ENCODE data around the gene SH3RF1.

SH3RF1 gene

GRCh38 chr4:169229571-169230028 is 41.2 kb downstream of the SH3RF1 start:
- peaks cover 2 to 11% (median 3%) of the 10 kb centered on the region in 5 donors for H3K4me1 ChIP-seq (ENCODE audit: control insufficient read depth in 5 of 5, insufficient read depth in 5 of 5, low read length in 5 of 5)
- H3K36me3 ChIP-seq (ENCODE audit: control insufficient read depth in 5 of 5, insufficient read depth in 5 of 5, low read length in 5 of 5): peaks cover 0 to 4% (median 0%) of the 10 kb centered on the region in 5 donors
- no peaks in the 10 kb centered on the region for H3K9me3 ChIP-seq (ENCODE audit: control insufficient read depth in 5 of 5, low read length in 5 of 5)
- no peak overlapping the region for H3K4me3 ChIP-seq (ENCODE audit: low read depth in 1 of 5, low read length in 5 of 5)
- no peak overlapping the region for H3K27ac ChIP-seq (ENCODE audit: low read depth, low read length)
- no peaks in the 10 kb centered on the region for H3K27me3 ChIP-seq (ENCODE audit: control insufficient read depth in 5 of 5, insufficient read depth in 4 of 5, low read length in 5 of 5)
- H3K9ac ChIP-seq (ENCODE audit: low read length in 5 of 5): no peak overlapping the region

GRCh38 chr4:169228076-169228475 is 42.7 kb downstream of the SH3RF1 start:
- peaks cover 3 to 11% (median 6%) of the 10 kb centered on the region in 5 donors for H3K4me1 ChIP-seq (ENCODE audit: control insufficient read depth in 5 of 5, insufficient read depth in 5 of 5, low read length in 5 of 5)
- no peak overlapping the region for H3K27ac ChIP-seq (ENCODE audit: low read depth, low read length)
- no peak overlapping the region for H3K4me3 ChIP-seq (ENCODE audit: low read depth in 1 of 5, low read length in 5 of 5)
- peaks cover 0 to 4% (median 0%) of the 10 kb centered on the region in 5 donors for H3K36me3 ChIP-seq (ENCODE audit: control insufficient read depth in 5 of 5, insufficient read depth in 5 of 5, low read length in 5 of 5)
- H3K9ac ChIP-seq (ENCODE audit: low read length in 5 of 5): no peak overlapping the region
- no peaks in the 10 kb centered on the region for H3K9me3 ChIP-seq (ENCODE audit: control insufficient read depth in 5 of 5, low read length in 5 of 5)
- no peaks in the 10 kb centered on the region for H3K27me3 ChIP-seq (ENCODE audit: control insufficient read depth in 5 of 5, insufficient read depth in 4 of 5, low read length in 5 of 5)

- peaks cover 3 to 17% (median 7%) of the 10 kb centered on the region in 5 donors for H3K4me1 ChIP-seq (ENCODE audit: control insufficient read depth in 5 of 5, insufficient read depth in 5 of 5, low read length in 5 of 5)
- peaks cover 0 to 4% (median 0%) of the 10 kb centered on the region in 5 donors for H3K36me3 ChIP-seq (ENCODE audit: control insufficient read depth in 5 of 5, insufficient read depth in 5 of 5, low read length in 5 of 5)
- no peaks in the 10 kb centered on the region for H3K9me3 ChIP-seq (ENCODE audit: control insufficient read depth in 5 of 5, low read length in 5 of 5)
- H3K27ac ChIP-seq (ENCODE audit: low read depth, low read length): no peak overlapping the region
- no peaks in the 10 kb centered on the region for H3K27me3 ChIP-seq (ENCODE audit: control insufficient read depth in 5 of 5, insufficient read depth in 4 of 5, low read length in 5 of 5)
- no peak overlapping the region for H3K4me3 ChIP-seq (ENCODE audit: low read depth in 1 of 5, low read length in 5 of 5)
- H3K9ac ChIP-seq (ENCODE audit: low read length in 5 of 5): no peak overlapping the region
These were observed 44.2 kb downstream of the SH3RF1 start for GRCh38 chr4:169226565-169226964.

- Histone ChIP-seq H3K9me3 (ENCODE audit: control insufficient read depth in 5 of 5, low read length in 5 of 5) (no peaks in the 10 kb centered on the region), H3K27me3 (ENCODE audit: control insufficient read depth in 5 of 5, insufficient read depth in 4 of 5, low read length in 5 of 5) (no peaks in the 10 kb centered on the region), H3K36me3 (ENCODE audit: control insufficient read depth in 5 of 5, insufficient read depth in 5 of 5, low read length in 5 of 5) (peaks cover 0 to 4% (median 0%) of the 10 kb centered on the region in 5 donors), H3K4me3 (ENCODE audit: low read depth in 1 of 5, low read length in 5 of 5) (no peak overlapping the region), H3K9ac (ENCODE audit: low read length in 5 of 5) (no peak overlapping the region), H3K4me1 (ENCODE audit: control insufficient read depth in 5 of 5, insufficient read depth in 5 of 5, low read length in 5 of 5) (peaks cover 3 to 17% (median 10%) of the 10 kb centered on the region in 5 donors), H3K27ac (ENCODE audit: low read depth, low read length) (no peak overlapping the region)
These were observed 44.9 kb downstream of the SH3RF1 start for GRCh38 chr4:169225812-169226211.

GRCh38 chr4:169225058-169225751 is 45.6 kb downstream of the SH3RF1 start:
- Histone ChIP-seq H3K9ac (ENCODE audit: low read length in 5 of 5) (no peak overlapping the region), H3K27ac (ENCODE audit: low read depth, low read length) (no peak overlapping the region), H3K36me3 (ENCODE audit: control insufficient read depth in 5 of 5, insufficient read depth in 5 of 5, low read length in 5 of 5) (peaks cover 0 to 4% (median 0%) of the 10 kb centered on the region in 5 donors), H3K9me3 (ENCODE audit: control insufficient read depth in 5 of 5, low read length in 5 of 5) (no peaks in the 10 kb centered on the region), H3K27me3 (ENCODE audit: control insufficient read depth in 5 of 5, insufficient read depth in 4 of 5, low read length in 5 of 5) (no peaks in the 10 kb centered on the region), H3K4me1 (ENCODE audit: control insufficient read depth in 5 of 5, insufficient read depth in 5 of 5, low read length in 5 of 5) (peaks cover 3 to 17% (median 10%) of the 10 kb centered on the region in 5 donors), H3K4me3 (ENCODE audit: low read depth in 1 of 5, low read length in 5 of 5) (no peak overlapping the region)

DNA sequence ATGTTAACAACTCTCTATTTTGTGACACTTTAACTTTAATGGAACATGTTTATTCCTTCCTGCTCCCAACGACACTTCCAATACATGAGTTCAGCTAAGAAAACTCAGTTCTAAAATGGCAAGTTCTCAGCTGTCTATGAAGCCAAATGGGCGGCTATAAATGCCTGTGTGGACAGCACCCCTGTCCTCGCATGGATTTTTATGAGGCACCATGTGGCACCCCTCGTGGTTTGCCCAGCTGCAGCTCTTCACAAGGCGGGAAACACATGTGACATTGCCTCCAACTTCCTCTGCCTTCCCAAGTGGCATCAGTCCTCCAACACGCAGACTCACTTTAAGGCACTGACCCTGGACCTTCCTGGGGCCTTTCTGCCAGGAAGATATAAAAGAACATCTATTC is 48.0 kb downstream of the SH3RF1 start:
- no peaks in the 10 kb centered on the region for H3K9me3 ChIP-seq (ENCODE audit: control insufficient read depth in 5 of 5, low read length in 5 of 5)
- H3K4me3 ChIP-seq (ENCODE audit: low read depth in 1 of 5, low read length in 5 of 5): no peak overlapping the region
- no peak overlapping the region for H3K27ac ChIP-seq (ENCODE audit: low read depth, low read length)
- no peaks in the 10 kb centered on the region for H3K27me3 ChIP-seq (ENCODE audit: control insufficient read depth in 5 of 5, insufficient read depth in 4 of 5, low read length in 5 of 5)
- H3K4me1 ChIP-seq (ENCODE audit: control insufficient read depth in 5 of 5, insufficient read depth in 5 of 5, low read length in 5 of 5): peaks cover 3 to 23% (median 21%) of the 10 kb centered on the region in 5 donors
- H3K36me3 ChIP-seq (ENCODE audit: control insufficient read depth in 5 of 5, insufficient read depth in 5 of 5, low read length in 5 of 5): peaks cover 0 to 4% (median 0%) of the 10 kb centered on the region in 5 donors
- no peak overlapping the region for H3K9ac ChIP-seq (ENCODE audit: low read length in 5 of 5)

DNA sequence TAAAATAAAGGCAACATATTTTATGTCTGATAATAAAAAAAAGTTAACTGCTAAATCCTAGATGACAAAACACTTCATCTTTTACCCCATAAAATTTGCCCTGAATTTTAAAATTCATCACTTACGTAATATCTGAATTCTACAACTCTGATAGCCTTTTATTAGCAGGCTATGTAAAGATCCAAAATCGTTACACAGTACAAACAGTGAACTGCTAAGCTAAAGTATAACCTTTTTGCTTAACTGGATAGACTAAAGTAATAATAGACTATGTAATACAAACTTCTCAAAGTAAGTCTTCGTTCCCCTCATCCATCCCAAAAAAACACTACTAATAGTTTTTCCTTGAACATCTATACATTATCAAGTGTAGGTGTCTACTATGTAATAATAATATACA is 49.1 kb downstream of the SH3RF1 start:
- Histone ChIP-seq H3K4me1 (ENCODE audit: control insufficient read depth in 5 of 5, insufficient read depth in 5 of 5, low read length in 5 of 5) (peaks cover 3 to 23% (median 21%) of the 10 kb centered on the region in 5 donors), H3K9ac (ENCODE audit: low read length in 5 of 5) (no peak overlapping the region), H3K36me3 (ENCODE audit: control insufficient read depth in 5 of 5, insufficient read depth in 5 of 5, low read length in 5 of 5) (peaks cover 0 to 4% (median 0%) of the 10 kb centered on the region in 5 donors), H3K9me3 (ENCODE audit: control insufficient read depth in 5 of 5, low read length in 5 of 5) (no peaks in the 10 kb centered on the region), H3K27ac (ENCODE audit: low read depth, low read length) (no peak overlapping the region), H3K4me3 (ENCODE audit: low read depth in 1 of 5, low read length in 5 of 5) (no peak overlapping the region), H3K27me3 (ENCODE audit: control insufficient read depth in 5 of 5, insufficient read depth in 4 of 5, low read length in 5 of 5) (no peaks in the 10 kb centered on the region)

- H3K4me1 ChIP-seq (ENCODE audit: control insufficient read depth in 5 of 5, insufficient read depth in 5 of 5, low read length in 5 of 5): peaks cover 3 to 23% (median 21%) of the 10 kb centered on the region in 5 donors
These were observed 49.8 kb downstream of the SH3RF1 start for GRCh38 chr4:169220854-169221411.

DNA sequence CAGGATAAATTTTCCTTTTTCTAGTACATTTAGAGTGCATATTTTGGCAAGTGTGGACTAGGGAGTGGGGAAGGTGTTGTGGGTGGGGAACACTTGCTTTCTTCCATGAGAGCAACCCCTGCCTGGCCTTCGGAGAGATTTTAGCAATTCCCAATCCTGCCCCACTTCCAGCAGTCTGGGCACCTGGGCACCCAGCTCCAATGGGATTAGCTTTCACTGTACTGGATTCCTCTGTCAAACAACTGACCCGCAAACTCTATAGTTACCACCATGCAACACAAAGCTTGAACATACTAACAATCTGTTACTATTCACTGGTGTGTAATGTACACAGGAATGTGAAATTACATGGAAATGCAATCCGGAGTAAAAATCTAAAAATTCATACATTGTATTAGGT is 50.3 kb downstream of the SH3RF1 start:
- Histone ChIP-seq H3K36me3 (ENCODE audit: control insufficient read depth in 5 of 5, insufficient read depth in 5 of 5, low read length in 5 of 5) (no peaks in the 10 kb centered on the region), H3K4me3 (ENCODE audit: low read depth in 1 of 5, low read length in 5 of 5) (no peak overlapping the region), H3K9ac (ENCODE audit: low read length in 5 of 5) (no peak overlapping the region), H3K27ac (ENCODE audit: low read depth, low read length) (no peak overlapping the region), H3K9me3 (ENCODE audit: control insufficient read depth in 5 of 5, low read length in 5 of 5) (no peaks in the 10 kb centered on the region), H3K27me3 (ENCODE audit: control insufficient read depth in 5 of 5, insufficient read depth in 4 of 5, low read length in 5 of 5) (no peaks in the 10 kb centered on the region), H3K4me1 (ENCODE audit: control insufficient read depth in 5 of 5, insufficient read depth in 5 of 5, low read length in 5 of 5) (peaks cover under 1 to 23% (median 18%) of the 10 kb centered on the region in 5 donors)

More at GRCh38 chr4:169220854-169221411, 49.8 kb downstream of the SH3RF1 start:
- Histone ChIP-seq H3K9me3 (ENCODE audit: control insufficient read depth in 5 of 5, low read length in 5 of 5) (no peaks in the 10 kb centered on the region), H3K36me3 (ENCODE audit: control insufficient read depth in 5 of 5, insufficient read depth in 5 of 5, low read length in 5 of 5) (no peaks in the 10 kb centered on the region), H3K9ac (ENCODE audit: low read length in 5 of 5) (no peak overlapping the region), H3K27ac (ENCODE audit: low read depth, low read length) (no peak overlapping the region), H3K4me3 (ENCODE audit: low read depth in 1 of 5, low read length in 5 of 5) (no peak overlapping the region), H3K27me3 (ENCODE audit: control insufficient read depth in 5 of 5, insufficient read depth in 4 of 5, low read length in 5 of 5) (no peaks in the 10 kb centered on the region)

DNA sequence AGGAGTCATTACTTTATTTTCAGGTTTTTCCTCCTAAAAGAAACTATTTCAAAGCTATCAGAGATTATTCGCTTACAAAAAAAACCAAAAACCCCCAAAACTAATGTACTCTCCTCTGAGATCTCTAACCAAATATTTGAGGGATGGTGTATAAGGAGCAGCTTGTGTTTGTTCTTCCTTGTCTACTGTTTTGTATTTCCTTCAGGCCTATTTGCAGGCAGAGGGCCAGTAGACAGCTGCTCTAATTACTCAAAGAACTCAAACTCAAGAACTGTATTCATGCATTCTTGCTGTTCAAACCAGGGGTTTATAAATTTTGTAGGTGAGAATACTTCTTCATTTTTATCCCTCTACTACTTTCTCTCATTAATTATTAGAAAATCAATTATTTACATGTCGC is 51.3 kb downstream of the SH3RF1 start:
- H3K4me3 ChIP-seq (ENCODE audit: low read depth in 1 of 5, low read length in 5 of 5): no peak overlapping the region
- H3K27me3 ChIP-seq (ENCODE audit: control insufficient read depth in 5 of 5, insufficient read depth in 4 of 5, low read length in 5 of 5): no peaks in the 10 kb centered on the region
- no peak overlapping the region for H3K9ac ChIP-seq (ENCODE audit: low read length in 5 of 5)
- H3K9me3 ChIP-seq (ENCODE audit: control insufficient read depth in 5 of 5, low read length in 5 of 5): no peaks in the 10 kb centered on the region
- H3K4me1 ChIP-seq (ENCODE audit: control insufficient read depth in 5 of 5, insufficient read depth in 5 of 5, low read length in 5 of 5): peaks cover 0 to 20% (median 13%) of the 10 kb centered on the region in 5 donors
- H3K27ac ChIP-seq (ENCODE audit: low read depth, low read length): no peak overlapping the region
- no peaks in the 10 kb centered on the region for H3K36me3 ChIP-seq (ENCODE audit: control insufficient read depth in 5 of 5, insufficient read depth in 5 of 5, low read length in 5 of 5)
